ENCODE data around the gene TMEM250. TPM values are rescaled to one million over a fixed set of nuclear protein-coding genes. Genes with fewer than 3 reads are reported as not detected.

The TMEM250 gene
- total RNA-seq, 6 experiments from 2014 or later: 12.4 to 29.7 (median 15.4) TPM

DNA sequence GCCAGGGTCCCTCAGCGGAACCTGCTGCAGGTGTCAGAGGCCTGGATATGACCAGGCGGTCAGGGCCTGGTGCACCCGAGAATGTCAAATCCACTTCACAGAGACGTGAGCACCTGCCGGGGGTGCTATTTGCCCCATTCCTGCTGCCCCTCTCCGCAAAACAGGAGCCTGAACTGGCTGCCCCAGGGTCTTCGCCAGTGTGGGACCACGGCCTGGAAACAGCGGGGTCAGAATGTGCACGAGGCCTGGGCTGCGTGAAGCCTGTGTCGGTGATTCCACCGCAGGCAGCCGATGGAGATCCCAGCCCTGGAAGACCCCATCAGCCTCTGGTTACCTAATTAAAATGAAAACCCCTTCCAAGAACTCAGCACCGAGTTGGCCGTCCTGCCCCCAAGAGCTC lies 41.2 kb upstream of the TMEM250 start:
- no peak overlapping the region for H3K4me3 ChIP-seq
- no peak for TF ChIP-seq POLR2A (IDR thresholded peaks at IDR 0.05)
- no peak for TF ChIP-seq CTCF (IDR thresholded peaks at IDR 0.05)
- no CpG with 5 or more reads among the region's 16 CpGs for whole genome bisulfite sequencing (ENCODE audit: insufficient coverage, low coverage, low lambda C conversion rate, missing lambda C conversion rate)
- no peak overlapping the region for H3K27ac ChIP-seq
- H3K4me1 ChIP-seq: no peaks in the 10 kb centered on the region
- intact Hi-C loops (cut with DNase I): no loop called here
- H3K27me3 ChIP-seq: no peaks in the 10 kb centered on the region
- no peaks in the 10 kb centered on the region for H3K36me3 ChIP-seq
- DNase-seq: peak in 1 of 3 donors; percentile 31
- no peaks in the 10 kb centered on the region for H3K9me3 ChIP-seq
- ATAC-seq: no peak

DNA sequence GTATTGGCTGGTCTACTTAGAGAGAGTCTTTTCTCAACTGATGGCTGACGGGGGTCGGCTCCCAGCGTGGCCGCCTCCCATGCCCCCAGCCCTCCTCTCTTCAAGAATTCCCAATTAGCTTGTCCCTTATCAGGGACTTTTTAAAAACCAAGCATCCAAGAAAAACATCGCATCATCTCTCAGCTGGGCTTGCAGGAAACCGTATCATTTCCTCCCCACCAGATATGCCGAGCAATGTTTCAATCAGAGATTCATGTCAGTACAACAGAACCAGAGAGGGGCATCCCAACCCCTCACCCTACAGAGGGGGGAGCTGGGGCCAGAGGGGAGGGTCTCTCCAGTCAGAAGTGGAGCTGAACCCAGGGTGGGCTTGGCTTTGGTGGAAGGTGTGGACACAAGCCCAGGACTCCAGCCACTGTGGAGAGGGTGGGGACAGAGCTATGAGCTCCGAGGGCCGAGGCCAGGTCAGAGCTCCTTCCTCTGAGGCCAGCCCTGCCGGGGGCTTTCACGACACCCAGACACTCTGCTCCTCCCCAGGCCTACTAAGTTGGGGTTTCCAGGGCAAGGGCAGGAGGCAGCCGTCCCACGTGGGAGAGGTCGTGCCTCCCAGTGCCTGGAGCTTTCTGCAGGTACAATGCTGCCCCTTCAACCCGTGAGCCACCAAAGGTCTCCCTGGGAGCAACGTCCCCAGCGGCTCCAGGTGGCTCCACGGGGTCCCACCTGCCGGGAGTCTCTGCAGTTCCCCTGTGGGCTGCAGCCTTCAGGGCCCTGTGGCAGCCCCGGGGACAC lies 39.0 kb upstream of the TMEM250 start:
- Histone ChIP-seq H3K4me3 (no peak overlapping the region), H3K9me3 (no peaks in the 10 kb centered on the region), H3K36me3 (no peaks in the 10 kb centered on the region), H3K4me1 (no peaks in the 10 kb centered on the region), H3K27me3 (no peaks in the 10 kb centered on the region), H3K27ac (no peak overlapping the region)
- TF ChIP-seq CTCF (IDR thresholded peaks at IDR 0.05) (no peak), POLR2A (IDR thresholded peaks at IDR 0.05) (no peak)
- 45% methylated on average over 7 of the region's 20 CpGs for WGBS (ENCODE audit: insufficient coverage, low coverage, low lambda C conversion rate, missing lambda C conversion rate)
- intact Hi-C loops (cut with DNase I): no loop called here
- peak in 2 of 4 donors; percentile 7 to 24 for ATAC-seq
- DNase-seq: no peak

DNA sequence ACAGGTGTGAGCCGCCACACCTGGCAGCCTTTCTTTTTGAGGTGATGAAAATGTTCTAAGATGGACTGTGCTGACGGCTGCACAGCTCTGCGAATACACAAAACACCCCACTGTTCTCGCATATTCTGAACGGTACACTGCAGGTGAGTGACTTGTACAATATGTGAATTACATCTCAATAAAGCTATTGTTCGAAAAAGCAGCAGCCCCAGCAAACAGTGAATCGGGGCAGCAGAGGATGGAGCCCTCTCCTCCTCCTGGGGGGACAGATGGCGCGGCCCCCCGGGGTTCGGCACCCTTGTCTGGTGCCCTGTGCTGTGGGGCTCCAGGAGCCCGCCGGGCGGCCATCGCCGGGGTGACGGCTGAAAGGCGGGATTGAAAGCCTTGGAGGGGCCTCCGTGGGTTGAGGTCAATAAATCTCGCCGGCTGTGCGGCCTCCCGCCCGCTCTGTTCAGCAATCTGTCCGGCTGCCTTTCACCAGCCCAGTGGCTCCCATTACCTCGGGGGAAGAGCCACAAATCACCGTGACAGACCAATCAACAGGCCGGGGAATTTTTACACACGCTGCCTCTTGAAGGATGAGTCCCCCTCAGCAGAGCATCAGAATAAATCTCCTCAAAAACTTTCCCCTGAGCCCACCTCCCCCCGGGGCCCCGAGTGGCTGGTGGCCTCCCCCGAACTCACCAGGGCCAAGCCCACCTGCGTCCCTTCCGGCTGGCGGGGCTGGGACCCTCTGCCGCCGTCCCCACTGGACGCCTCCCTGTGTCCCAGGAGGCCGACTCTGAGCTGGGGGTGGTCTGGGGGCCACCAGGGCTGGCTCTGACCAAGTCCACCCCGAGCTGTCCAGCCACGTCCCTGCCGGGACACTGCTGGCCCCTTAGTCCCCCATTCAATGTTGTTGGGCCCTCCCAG lies 37.8 kb upstream of the TMEM250 start:
- 53% methylated on average over 8 of the region's 42 CpGs for WGBS (ENCODE audit: insufficient coverage, low coverage, low lambda C conversion rate, missing lambda C conversion rate)
- ATAC-seq (no peak), DNase-seq (no peak)
- TF ChIP-seq POLR2A (IDR thresholded peaks at IDR 0.05): no peak
- no peak for TF ChIP-seq CTCF (IDR thresholded peaks at IDR 0.05)
- no peaks in the 10 kb centered on the region for H3K27me3 ChIP-seq
- no peaks in the 10 kb centered on the region for H3K4me1 ChIP-seq
- intact Hi-C loops (cut with DNase I): no loop called here
- H3K9me3 ChIP-seq: no peaks in the 10 kb centered on the region
- no peak overlapping the region for H3K4me3 ChIP-seq
- H3K36me3 ChIP-seq: no peaks in the 10 kb centered on the region
- no peak overlapping the region for H3K27ac ChIP-seq

DNA sequence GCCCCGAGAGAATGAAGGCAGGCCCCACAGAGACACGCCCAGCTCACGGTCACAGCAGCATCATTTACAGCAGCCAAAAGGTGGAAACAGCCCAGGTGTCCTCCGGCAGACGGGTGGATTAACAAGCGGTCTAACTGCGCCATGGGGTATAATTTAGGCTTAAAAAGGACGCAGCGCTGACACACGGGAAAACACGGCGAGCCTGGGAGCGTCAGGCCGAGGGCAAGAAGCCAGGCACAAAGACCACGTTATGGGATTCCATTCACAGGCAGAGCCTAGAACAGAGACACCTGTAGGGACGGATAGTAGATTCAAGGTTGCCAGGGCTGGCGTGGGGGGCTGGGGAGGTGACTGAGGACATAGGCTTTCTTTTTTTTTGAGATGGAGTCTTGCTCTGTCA lies 36.9 kb upstream of the TMEM250 start:
- ATAC-seq (no peak), DNase-seq (no peak)
- no peaks in the 10 kb centered on the region for H3K9me3 ChIP-seq
- H3K4me1 ChIP-seq: no peaks in the 10 kb centered on the region
- intact Hi-C loops (cut with DNase I): no loop called here
- no peaks in the 10 kb centered on the region for H3K36me3 ChIP-seq
- no peak overlapping the region for H3K27ac ChIP-seq
- TF ChIP-seq CTCF (IDR thresholded peaks at IDR 0.05): no peak
- TF ChIP-seq POLR2A (IDR thresholded peaks at IDR 0.05): no peak
- H3K4me3 ChIP-seq: no peak overlapping the region
- H3K27me3 ChIP-seq: no peaks in the 10 kb centered on the region
- 67% methylated on average over 5 of the region's 17 CpGs for WGBS (ENCODE audit: insufficient coverage, low coverage, low lambda C conversion rate, missing lambda C conversion rate)

Data from right lobe of liver (tissue), 6 donors.